SK-N-SH treated with all-trans-retinoic acid at 6 μM for 48 hours (cell line): ENCODE data around the gene RAD51B.

Experiments used
- ATAC-seq: fragments of 200-7000 bp; cut with Tn5 transposase; 3 replicates; pipeline ENCODE4 v1.9.1; 2020; ENCODE audit warnings: mild to moderate bottlenecking, moderate library complexity
- ARNTL ChIP-seq: fragments of 450-650 bp; formaldehyde crosslinking; IDR thresholded peaks from 2 replicates; pipeline ENCODE4 v1.5.0; 2020; ENCODE audit warnings: low read depth, mild to moderate bottlenecking, moderate library complexity, borderline replicate concordance
- BACH2 ChIP-seq: fragments of 250-450 bp; sonication (Bioruptor Pico); IDR thresholded peaks from 2 replicates; pipeline ENCODE4 v1.9.0; 2021; ENCODE audit warnings: mild to moderate bottlenecking, borderline replicate concordance
- CSDC2 ChIP-seq: fragments of 250-450 bp; sonication (Bioruptor Pico); IDR thresholded peaks from 2 replicates; pipeline ENCODE4 v1.5.0; 2020; ENCODE audit warnings: mild to moderate bottlenecking, moderate library complexity
- ESRRG ChIP-seq: fragments of 250-450 bp; sonication (Bioruptor Pico); IDR thresholded peaks from 2 replicates; pipeline ENCODE4 v1.6.1; 2021; ENCODE audit warnings: mild to moderate bottlenecking
- GLIS3 ChIP-seq: fragments of 250-450 bp; sonication (Bioruptor Pico); IDR thresholded peaks from 2 replicates; pipeline ENCODE4 v1.5.0; 2020; ENCODE audit warnings: mild to moderate bottlenecking, moderate library complexity
- ISL1 ChIP-seq: fragments of 250-450 bp; sonication (Bioruptor Pico); IDR thresholded peaks from 2 replicates; pipeline ENCODE4 v2.1.2; 2022; ENCODE audit warnings: mild to moderate bottlenecking, moderate library complexity
- OSR1 ChIP-seq: fragments of 250-450 bp; sonication (Bioruptor Pico); IDR thresholded peaks from 2 replicates; pipeline ENCODE4 v1.8.0; 2022; ENCODE audit warnings: moderate library complexity, mild to moderate bottlenecking, inconsistent platforms
- PPARA ChIP-seq: fragments of 250-450 bp; sonication (Bioruptor Pico); IDR thresholded peaks from 2 replicates; pipeline ENCODE4 v1.5.0; 2020; ENCODE audit warnings: mild to moderate bottlenecking, borderline replicate concordance
- RARB ChIP-seq: fragments of 250-450 bp; sonication (Bioruptor Pico); IDR thresholded peaks from 2 replicates; pipeline ENCODE4 v1.8.0; 2021; ENCODE audit warnings: mild to moderate bottlenecking, moderate library complexity
- SNAI2 ChIP-seq: fragments of 250-450 bp; sonication (Bioruptor Pico); IDR thresholded peaks from 2 replicates; pipeline ENCODE4 v1.5.0; 2020; ENCODE audit warnings: mild to moderate bottlenecking, moderate library complexity
- TCF4 ChIP-seq: fragments of 250-450 bp; sonication (Bioruptor Pico); IDR thresholded peaks from 2 replicates; pipeline ENCODE4 v1.8.0; 2021; ENCODE audit warnings: mild to moderate bottlenecking, moderate library complexity, borderline replicate concordance
- TOX ChIP-seq: fragments of 250-450 bp; sonication (Bioruptor Pico); IDR thresholded peaks from 2 replicates; pipeline ENCODE4 v1.8.0; 2021; ENCODE audit warnings: mild to moderate bottlenecking, moderate library complexity, borderline replicate concordance
- ZC3H10 ChIP-seq: fragments of 250-450 bp; sonication (Bioruptor Pico); IDR thresholded peaks from 2 replicates; pipeline ENCODE4 v1.5.1; 2021; ENCODE audit warnings: mild to moderate bottlenecking, moderate library complexity
- ZFP3 ChIP-seq: fragments of 250-450 bp; sonication (Bioruptor Pico); IDR thresholded peaks from 2 replicates; pipeline ENCODE4 v1.5.0; 2020; ENCODE audit warnings: mild to moderate bottlenecking, moderate library complexity
- ZFP30 ChIP-seq: fragments of 450-650 bp; formaldehyde crosslinking; IDR thresholded peaks from 2 replicates; pipeline ENCODE4 v1.5.0; 2022; ENCODE audit warnings: mild to moderate bottlenecking, moderate library complexity
- ZNF565 ChIP-seq: fragments of 450-650 bp; formaldehyde crosslinking; conservative IDR thresholded peaks from 2 replicates; pipeline ENCODE4 v1.5.0; 2020; ENCODE audit warnings: low read depth, mild to moderate bottlenecking, moderate library complexity
- ZNF70 ChIP-seq: fragments of 450-650 bp; formaldehyde crosslinking; IDR thresholded peaks from 2 replicates; pipeline ENCODE4 v1.5.0; 2020; ENCODE audit warnings: mild to moderate bottlenecking, moderate library complexity
- ZNF8 ChIP-seq: fragments of 450-650 bp; formaldehyde crosslinking; IDR thresholded peaks from 2 replicates; pipeline ENCODE4 v1.5.0; 2020; ENCODE audit warnings: mild to moderate bottlenecking, moderate library complexity
- TF ChIP-seq, protein P1 (sequence below): fragments of 250-450 bp; sonication (Bioruptor Pico); IDR thresholded peaks from 2 replicates; pipeline ENCODE4 v1.5.0; 2020; ENCODE audit warnings: mild to moderate bottlenecking, moderate library complexity
- TF ChIP-seq, protein P2 (sequence below): fragments of 250-450 bp; sonication (Bioruptor Pico); IDR thresholded peaks from 2 replicates; pipeline ENCODE4 v1.8.0; 2021; ENCODE audit warnings: low read depth, mild to moderate bottlenecking, moderate library complexity, borderline replicate concordance
- TF ChIP-seq, protein P3 (sequence below): fragments of 250-450 bp; sonication (Bioruptor Pico); IDR thresholded peaks from 2 replicates; pipeline ENCODE4 v1.8.0; 2020; ENCODE audit warnings: mild to moderate bottlenecking, moderate library complexity, borderline replicate concordance
- TF ChIP-seq, protein P4 (sequence below): fragments of 250-450 bp; sonication (Bioruptor Pico); IDR thresholded peaks from 2 replicates; pipeline ENCODE4 v1.5.1; 2020; ENCODE audit warnings: low read depth, mild to moderate bottlenecking, moderate library complexity
- TF ChIP-seq, protein P5 (sequence below): fragments of 250-450 bp; sonication (Bioruptor Pico); IDR thresholded peaks from 2 replicates; pipeline ENCODE4 v1.5.1; 2021; ENCODE audit warnings: mild to moderate bottlenecking, moderate library complexity

RAD51B gene

DNA sequence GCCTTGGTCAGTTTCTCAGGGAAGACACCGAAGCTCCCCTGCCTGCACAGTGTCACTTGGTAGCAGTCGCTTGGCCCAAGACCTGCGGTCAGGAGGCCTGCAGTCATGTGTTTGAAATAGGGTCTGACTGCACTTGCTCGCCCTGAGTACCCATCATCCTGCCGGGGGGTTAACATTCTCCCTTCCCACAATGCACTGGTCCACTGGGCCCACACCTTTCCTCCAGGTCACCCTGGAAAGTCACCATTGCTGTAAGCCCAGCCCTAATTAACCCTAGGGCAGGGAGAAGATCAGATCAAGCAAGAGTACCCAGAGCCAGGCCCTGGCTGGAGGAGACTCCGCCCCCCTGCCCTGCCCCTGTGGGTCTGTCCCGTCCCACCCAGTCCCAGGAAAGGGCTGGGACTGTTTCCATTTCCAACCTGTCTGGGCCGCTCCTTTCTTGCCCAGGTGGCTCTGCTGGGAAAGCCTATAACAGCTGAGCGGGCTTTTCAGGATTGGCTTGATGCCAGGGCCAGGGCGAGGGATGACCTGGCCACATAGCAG, 886.2 kb downstream of the RAD51B start:
- ATAC-seq: no peak
- no peak for TF ChIP-seq CSDC2 (CRISPR knock-in tag)
- no peak for TF ChIP-seq ZNF70 (CRISPR knock-in tag)
- no peak for TF ChIP-seq RARB (CRISPR knock-in tag)
- TF ChIP-seq, protein P1, sequence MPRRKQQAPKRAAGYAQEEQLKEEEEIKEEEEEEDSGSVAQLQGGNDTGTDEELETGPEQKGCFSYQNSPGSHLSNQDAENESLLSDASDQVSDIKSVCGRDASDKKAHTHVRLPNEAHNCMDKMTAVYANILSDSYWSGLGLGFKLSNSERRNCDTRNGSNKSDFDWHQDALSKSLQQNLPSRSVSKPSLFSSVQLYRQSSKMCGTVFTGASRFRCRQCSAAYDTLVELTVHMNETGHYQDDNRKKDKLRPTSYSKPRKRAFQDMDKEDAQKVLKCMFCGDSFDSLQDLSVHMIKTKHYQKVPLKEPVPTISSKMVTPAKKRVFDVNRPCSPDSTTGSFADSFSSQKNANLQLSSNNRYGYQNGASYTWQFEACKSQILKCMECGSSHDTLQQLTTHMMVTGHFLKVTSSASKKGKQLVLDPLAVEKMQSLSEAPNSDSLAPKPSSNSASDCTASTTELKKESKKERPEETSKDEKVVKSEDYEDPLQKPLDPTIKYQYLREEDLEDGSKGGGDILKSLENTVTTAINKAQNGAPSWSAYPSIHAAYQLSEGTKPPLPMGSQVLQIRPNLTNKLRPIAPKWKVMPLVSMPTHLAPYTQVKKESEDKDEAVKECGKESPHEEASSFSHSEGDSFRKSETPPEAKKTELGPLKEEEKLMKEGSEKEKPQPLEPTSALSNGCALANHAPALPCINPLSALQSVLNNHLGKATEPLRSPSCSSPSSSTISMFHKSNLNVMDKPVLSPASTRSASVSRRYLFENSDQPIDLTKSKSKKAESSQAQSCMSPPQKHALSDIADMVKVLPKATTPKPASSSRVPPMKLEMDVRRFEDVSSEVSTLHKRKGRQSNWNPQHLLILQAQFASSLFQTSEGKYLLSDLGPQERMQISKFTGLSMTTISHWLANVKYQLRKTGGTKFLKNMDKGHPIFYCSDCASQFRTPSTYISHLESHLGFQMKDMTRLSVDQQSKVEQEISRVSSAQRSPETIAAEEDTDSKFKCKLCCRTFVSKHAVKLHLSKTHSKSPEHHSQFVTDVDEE: no peak
- TF ChIP-seq ZFP30 (CRISPR knock-in tag): no peak
- no peak for TF ChIP-seq ZFP3 (CRISPR knock-in tag)
- TF ChIP-seq ZNF565 (CRISPR knock-in tag): no peak
- TF ChIP-seq OSR1: no peak
- TF ChIP-seq, protein P2, sequence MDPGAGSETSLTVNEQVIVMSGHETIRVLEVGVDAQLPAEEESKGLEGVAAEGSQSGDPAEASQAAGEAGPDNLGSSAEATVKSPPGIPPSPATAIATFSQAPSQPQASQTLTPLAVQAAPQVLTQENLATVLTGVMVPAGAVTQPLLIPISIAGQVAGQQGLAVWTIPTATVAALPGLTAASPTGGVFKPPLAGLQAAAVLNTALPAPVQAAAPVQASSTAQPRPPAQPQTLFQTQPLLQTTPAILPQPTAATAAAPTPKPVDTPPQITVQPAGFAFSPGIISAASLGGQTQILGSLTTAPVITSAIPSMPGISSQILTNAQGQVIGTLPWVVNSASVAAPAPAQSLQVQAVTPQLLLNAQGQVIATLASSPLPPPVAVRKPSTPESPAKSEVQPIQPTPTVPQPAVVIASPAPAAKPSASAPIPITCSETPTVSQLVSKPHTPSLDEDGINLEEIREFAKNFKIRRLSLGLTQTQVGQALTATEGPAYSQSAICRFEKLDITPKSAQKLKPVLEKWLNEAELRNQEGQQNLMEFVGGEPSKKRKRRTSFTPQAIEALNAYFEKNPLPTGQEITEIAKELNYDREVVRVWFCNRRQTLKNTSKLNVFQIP (CRISPR knock-in tag): no peak
- TF ChIP-seq BACH2 (CRISPR knock-in tag): no peak
- TF ChIP-seq, protein P3, sequence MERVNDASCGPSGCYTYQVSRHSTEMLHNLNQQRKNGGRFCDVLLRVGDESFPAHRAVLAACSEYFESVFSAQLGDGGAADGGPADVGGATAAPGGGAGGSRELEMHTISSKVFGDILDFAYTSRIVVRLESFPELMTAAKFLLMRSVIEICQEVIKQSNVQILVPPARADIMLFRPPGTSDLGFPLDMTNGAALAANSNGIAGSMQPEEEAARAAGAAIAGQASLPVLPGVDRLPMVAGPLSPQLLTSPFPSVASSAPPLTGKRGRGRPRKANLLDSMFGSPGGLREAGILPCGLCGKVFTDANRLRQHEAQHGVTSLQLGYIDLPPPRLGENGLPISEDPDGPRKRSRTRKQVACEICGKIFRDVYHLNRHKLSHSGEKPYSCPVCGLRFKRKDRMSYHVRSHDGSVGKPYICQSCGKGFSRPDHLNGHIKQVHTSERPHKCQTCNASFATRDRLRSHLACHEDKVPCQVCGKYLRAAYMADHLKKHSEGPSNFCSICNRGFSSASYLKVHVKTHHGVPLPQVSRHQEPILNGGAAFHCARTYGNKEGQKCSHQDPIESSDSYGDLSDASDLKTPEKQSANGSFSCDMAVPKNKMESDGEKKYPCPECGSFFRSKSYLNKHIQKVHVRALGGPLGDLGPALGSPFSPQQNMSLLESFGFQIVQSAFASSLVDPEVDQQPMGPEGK (CRISPR knock-in tag): no peak
- TF ChIP-seq ZNF8: no peak
- TF ChIP-seq TOX: no peak
- no peak for TF ChIP-seq ZC3H10
- TF ChIP-seq SNAI2 (CRISPR knock-in tag): no peak
- TF ChIP-seq ARNTL (CRISPR knock-in tag): no peak
- no peak for TF ChIP-seq TCF4
- no peak for TF ChIP-seq PPARA (CRISPR knock-in tag)

DNA sequence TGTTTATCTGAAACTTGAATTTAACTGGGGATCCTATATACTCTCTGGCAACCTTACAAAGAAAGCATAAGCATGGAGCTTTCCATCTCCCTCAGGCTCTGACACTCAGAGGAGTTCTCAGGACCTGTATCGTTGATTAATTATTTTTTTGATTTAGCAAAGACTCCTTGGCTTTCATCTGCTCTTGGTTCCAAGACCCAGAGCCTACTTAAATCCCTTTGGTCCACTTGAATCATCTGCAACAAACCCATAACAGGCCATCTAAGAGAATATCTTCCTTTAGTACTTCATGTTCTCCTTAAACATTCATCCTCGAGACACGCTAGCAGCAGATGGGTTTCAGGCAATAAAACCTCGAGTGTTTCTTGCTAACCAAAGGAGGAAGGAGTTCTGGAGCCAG, 887.9 kb downstream of the RAD51B start:
- no peak for TF ChIP-seq SNAI2 (CRISPR knock-in tag)
- no peak for TF ChIP-seq PPARA (CRISPR knock-in tag)
- no peak for TF ChIP-seq BACH2 (CRISPR knock-in tag)
- TF ChIP-seq, protein P4, sequence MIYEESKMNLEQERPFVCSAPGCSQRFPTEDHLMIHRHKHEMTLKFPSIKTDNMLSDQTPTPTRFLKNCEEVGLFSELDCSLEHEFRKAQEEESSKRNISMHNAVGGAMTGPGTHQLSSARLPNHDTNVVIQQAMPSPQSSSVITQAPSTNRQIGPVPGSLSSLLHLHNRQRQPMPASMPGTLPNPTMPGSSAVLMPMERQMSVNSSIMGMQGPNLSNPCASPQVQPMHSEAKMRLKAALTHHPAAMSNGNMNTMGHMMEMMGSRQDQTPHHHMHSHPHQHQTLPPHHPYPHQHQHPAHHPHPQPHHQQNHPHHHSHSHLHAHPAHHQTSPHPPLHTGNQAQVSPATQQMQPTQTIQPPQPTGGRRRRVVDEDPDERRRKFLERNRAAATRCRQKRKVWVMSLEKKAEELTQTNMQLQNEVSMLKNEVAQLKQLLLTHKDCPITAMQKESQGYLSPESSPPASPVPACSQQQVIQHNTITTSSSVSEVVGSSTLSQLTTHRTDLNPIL: no peak
- TF ChIP-seq TCF4: no peak
- no peak for TF ChIP-seq GLIS3 (CRISPR knock-in tag)
- no peak for TF ChIP-seq ZNF70 (CRISPR knock-in tag)
- TF ChIP-seq, protein P2 (CRISPR knock-in tag): no peak
- TF ChIP-seq RARB (CRISPR knock-in tag): no peak
- TF ChIP-seq ARNTL (CRISPR knock-in tag): no peak
- no peak for TF ChIP-seq ISL1 (CRISPR knock-in tag)
- no peak for TF ChIP-seq ZC3H10
- TF ChIP-seq, protein P3 (CRISPR knock-in tag): no peak
- TF ChIP-seq OSR1: no peak
- no peak for TF ChIP-seq ZNF8
- TF ChIP-seq, protein P5, sequence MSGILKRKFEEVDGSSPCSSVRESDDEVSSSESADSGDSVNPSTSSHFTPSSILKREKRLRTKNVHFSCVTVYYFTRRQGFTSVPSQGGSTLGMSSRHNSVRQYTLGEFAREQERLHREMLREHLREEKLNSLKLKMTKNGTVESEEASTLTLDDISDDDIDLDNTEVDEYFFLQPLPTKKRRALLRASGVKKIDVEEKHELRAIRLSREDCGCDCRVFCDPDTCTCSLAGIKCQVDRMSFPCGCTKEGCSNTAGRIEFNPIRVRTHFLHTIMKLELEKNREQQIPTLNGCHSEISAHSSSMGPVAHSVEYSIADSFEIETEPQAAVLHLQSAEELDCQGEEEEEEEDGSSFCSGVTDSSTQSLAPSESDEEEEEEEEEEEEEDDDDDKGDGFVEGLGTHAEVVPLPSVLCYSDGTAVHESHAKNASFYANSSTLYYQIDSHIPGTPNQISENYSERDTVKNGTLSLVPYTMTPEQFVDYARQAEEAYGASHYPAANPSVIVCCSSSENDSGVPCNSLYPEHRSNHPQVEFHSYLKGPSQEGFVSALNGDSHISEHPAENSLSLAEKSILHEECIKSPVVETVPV (CRISPR knock-in tag): no peak
- TF ChIP-seq, protein P1: no peak
- no peak for TF ChIP-seq ZFP30 (CRISPR knock-in tag)
- no peak for TF ChIP-seq ESRRG (CRISPR knock-in tag)
- ATAC-seq: no peak
